Smooth muscle cell (in vitro differentiated cells): ENCODE data around the gene COPZ1. TPM values are rescaled to one million over a fixed set of nuclear protein-coding genes. Genes with fewer than 3 reads are reported as not detected.
A peak's percentile ranks its signal among the peaks of the same experiment; 100 is the strongest.

ENCODE experiments used
- DNase-seq: peaks from one replicate; lab custom pipeline; 2025; ENCODE audit not compliant: unreplicated experiment; lab: John Stamatoyannopoulos, UW
- H2AFZ ChIP-seq: fragments of 200-600 bp; sonication (generic); 2 replicates; pipeline ENCODE4 v1.6.0; 2016; ENCODE audit warnings: antibody characterized with exemption, low read depth, mild to moderate bottlenecking
- H3F3A ChIP-seq: fragments of 200-600 bp; sonication (generic); 2 replicates; pipeline ENCODE4 v1.6.0; 2017; ENCODE audit warnings: antibody characterized with exemption, low read depth
- H3K27ac ChIP-seq: fragments of 200-600 bp; sonication (generic); 2 replicates; pipeline ENCODE4 v1.5.1; 2016; ENCODE audit warnings: low read depth, mild to moderate bottlenecking
- H3K27me3 ChIP-seq: fragments of 200-600 bp; sonication (generic); 2 replicates; pipeline ENCODE4 v1.6.1; 2016; ENCODE audit warnings: low read depth, mild to moderate bottlenecking
- H3K36me3 ChIP-seq: fragments of 200-600 bp; sonication (generic); 2 replicates; pipeline ENCODE4 v1.5.1; 2016; ENCODE audit warnings: low read depth
- H3K4me1 ChIP-seq: fragments of 200-600 bp; sonication (generic); 2 replicates; pipeline ENCODE4 v1.5.1; 2016; ENCODE audit warnings: low read depth
- H3K4me2 ChIP-seq: fragments of 200-600 bp; sonication (generic); 2 replicates; pipeline ENCODE4 v1.6.0; 2016; ENCODE audit warnings: mild to moderate bottlenecking
- H3K4me3 ChIP-seq: fragments of 200-600 bp; sonication (generic); 2 replicates; pipeline ENCODE4 v1.5.1; 2016; ENCODE audit warnings: mild to moderate bottlenecking
- H3K79me2 ChIP-seq: fragments of 200-600 bp; sonication (generic); 2 replicates; pipeline ENCODE4 v1.6.0; 2016; ENCODE audit warnings: low read depth, mild to moderate bottlenecking
- H3K9ac ChIP-seq: fragments of 200-600 bp; sonication (generic); 2 replicates; pipeline ENCODE4 v1.6.0; 2016; ENCODE audit warnings: low read depth
- H3K9me3 ChIP-seq: fragments of 200-600 bp; sonication (generic); replicated peaks from 2 replicates; pipeline ENCODE4 v1.5.1; 2016; ENCODE audit warnings: low read depth
- H4K20me1 ChIP-seq: fragments of 200-600 bp; sonication (generic); 2 replicates; pipeline ENCODE4 v1.6.0; 2016; ENCODE audit warnings: low read depth
- WGBS: methylation state at CpG from one replicate; pipeline ENCODE4 v1.1.7; 2016; ENCODE audit warnings: low lambda C conversion rate; 5-methylcytosine and 5-hydroxymethylcytosine counted together
- polyA plus RNA-seq: library from polyadenylated mRNA; unstranded; fragments of >200 nt; fragmentation: Nextera tagmentation; extraction: Ambion mirVana; gene quantifications from 2 replicates; pipeline ENCODE4 v1.2.1, GENCODE V29; 2016
- total RNA-seq: library from RNA; depleted of rRNA; stranded (reverse); fragments of >200 nt; gene quantifications from 2 replicates; pipeline ENCODE4 v1.2.3, GENCODE V29; 2014
- TF ChIP-seq, protein P1 (sequence below): fragments of 200-600 bp; sonication (generic); IDR thresholded peaks from 2 replicates; pipeline ENCODE4 v1.5.1; 2017; ENCODE audit warnings: borderline replicate concordance, mild to moderate bottlenecking, antibody characterized with exemption; ENCODE audit not compliant: insufficient read depth, poor library complexity, severe bottlenecking

Gene COPZ1
- total and polyA plus RNA-seq, 2 experiments from 2014 or later = 147 to 214 TPM

DNA sequence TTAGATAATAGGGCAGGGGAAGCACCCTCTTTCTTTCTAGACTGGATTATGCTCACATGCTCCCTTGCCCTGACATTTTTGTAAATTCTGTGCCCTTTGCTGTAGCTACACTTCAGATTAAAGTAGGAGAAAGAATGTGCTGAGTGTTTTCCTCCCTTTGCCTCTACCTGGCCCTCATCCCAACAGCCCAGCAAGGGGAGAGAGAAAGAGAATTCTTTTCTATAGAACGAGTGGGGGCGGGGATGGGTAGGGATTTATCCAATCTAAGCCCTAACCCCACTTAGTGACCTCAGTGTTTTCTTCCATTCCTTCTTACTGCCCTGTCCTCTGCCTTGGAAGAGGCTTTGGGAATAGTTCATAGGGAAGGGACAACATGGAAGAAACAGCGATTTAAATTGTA, 25.8 kb downstream of the COPZ1 start:
- WGBS = 75% methylated on average over 3 of the region's 3 CpGs
- Histone ChIP-seq H3F3A (peaks cover 33% of the 10 kb centered on the region), H3K4me2 (no peak overlapping the region), H3K4me1 (peaks cover 67% of the 10 kb centered on the region), H3K79me2 (no peaks in the 10 kb centered on the region), H3K27me3 (no peaks in the 10 kb centered on the region), H3K4me3 (no peak overlapping the region), H3K9me3 (no peaks in the 10 kb centered on the region), H3K27ac (no peak overlapping the region), H3K9ac (no peak overlapping the region), H4K20me1 (peaks cover 9% of the 10 kb centered on the region), H2AFZ (no peak overlapping the region), H3K36me3 (peaks cover 7% of the 10 kb centered on the region)
- TF ChIP-seq, protein P1, sequence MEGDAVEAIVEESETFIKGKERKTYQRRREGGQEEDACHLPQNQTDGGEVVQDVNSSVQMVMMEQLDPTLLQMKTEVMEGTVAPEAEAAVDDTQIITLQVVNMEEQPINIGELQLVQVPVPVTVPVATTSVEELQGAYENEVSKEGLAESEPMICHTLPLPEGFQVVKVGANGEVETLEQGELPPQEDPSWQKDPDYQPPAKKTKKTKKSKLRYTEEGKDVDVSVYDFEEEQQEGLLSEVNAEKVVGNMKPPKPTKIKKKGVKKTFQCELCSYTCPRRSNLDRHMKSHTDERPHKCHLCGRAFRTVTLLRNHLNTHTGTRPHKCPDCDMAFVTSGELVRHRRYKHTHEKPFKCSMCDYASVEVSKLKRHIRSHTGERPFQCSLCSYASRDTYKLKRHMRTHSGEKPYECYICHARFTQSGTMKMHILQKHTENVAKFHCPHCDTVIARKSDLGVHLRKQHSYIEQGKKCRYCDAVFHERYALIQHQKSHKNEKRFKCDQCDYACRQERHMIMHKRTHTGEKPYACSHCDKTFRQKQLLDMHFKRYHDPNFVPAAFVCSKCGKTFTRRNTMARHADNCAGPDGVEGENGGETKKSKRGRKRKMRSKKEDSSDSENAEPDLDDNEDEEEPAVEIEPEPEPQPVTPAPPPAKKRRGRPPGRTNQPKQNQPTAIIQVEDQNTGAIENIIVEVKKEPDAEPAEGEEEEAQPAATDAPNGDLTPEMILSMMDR = no peak
- no peak for DNase-seq

DNA sequence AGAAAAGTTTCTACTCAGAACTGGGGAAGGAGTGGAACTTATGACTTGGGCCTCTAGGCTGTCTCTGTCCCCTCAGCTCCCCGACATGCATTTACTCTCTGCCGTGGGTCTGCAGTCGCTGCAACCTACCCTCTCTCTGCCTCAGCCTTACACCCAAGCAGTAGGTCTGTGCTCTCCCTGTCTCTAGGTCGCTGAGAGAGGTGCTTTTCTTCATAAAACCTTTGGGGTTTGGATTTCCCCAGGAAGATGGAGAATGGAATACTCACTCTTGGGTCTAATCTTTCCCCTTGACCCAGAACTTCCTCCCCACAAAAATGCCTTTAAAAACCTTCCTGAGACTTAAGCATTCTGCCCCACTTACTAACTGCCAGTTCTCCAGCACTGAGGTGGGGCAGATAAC, 26.4 kb downstream of the COPZ1 start:
- Histone ChIP-seq H3K36me3 (peaks cover 7% of the 10 kb centered on the region), H3K27me3 (no peaks in the 10 kb centered on the region), H3K79me2 (no peaks in the 10 kb centered on the region), H3K27ac (peak overlapping the region; percentile 93), H3K9ac (no peak overlapping the region), H3K4me1 (peaks cover 73% of the 10 kb centered on the region), H3K4me2 (no peak overlapping the region), H3F3A (peaks cover 33% of the 10 kb centered on the region), H3K4me3 (no peak overlapping the region), H4K20me1 (peaks cover 9% of the 10 kb centered on the region), H2AFZ (no peak overlapping the region), H3K9me3 (no peaks in the 10 kb centered on the region)
- DNase-seq = no peak
- WGBS = 65% methylated on average over 4 of the region's 4 CpGs
- TF ChIP-seq, protein P1 = no peak

DNA sequence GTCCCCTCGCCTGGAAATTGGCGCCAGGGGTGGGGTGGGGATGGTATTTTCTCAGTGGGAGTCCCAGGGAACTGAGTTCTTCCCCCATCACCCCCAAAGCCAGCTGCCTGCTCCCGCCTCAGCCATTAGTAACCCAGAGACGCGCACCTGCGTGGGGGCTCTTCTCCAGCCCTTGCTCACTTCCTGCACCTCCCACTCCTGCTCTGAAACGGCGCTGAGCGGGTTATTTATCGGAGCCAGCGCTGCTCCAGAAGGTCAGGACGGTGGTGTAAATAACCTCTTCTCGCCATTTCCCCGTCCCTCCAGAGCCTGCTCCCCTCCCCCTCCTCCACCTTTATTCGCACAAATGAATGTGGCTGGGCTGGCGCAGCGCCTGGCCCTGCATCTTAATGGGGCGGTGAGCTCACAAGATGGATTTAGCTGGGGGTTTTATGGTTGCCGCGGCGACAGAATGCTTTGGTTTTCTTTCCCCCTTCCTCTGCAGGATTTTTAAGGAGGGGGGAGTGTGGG, 27.1 kb downstream of the COPZ1 start:
- Histone ChIP-seq H3K4me2 (peak overlapping the region; percentile 65), H4K20me1 (peaks cover 2% of the 10 kb centered on the region), H3K9ac (peak overlapping the region; percentile 68), H3K79me2 (no peaks in the 10 kb centered on the region), H3K27me3 (no peaks in the 10 kb centered on the region), H3F3A (peaks cover 33% of the 10 kb centered on the region), H3K9me3 (no peaks in the 10 kb centered on the region), H3K36me3 (peaks cover 7% of the 10 kb centered on the region), H2AFZ (no peak overlapping the region), H3K4me3 (peak overlapping the region; percentile 9), H3K4me1 (peaks cover 80% of the 10 kb centered on the region), H3K27ac (peak overlapping the region; percentile 93)
- no peak for DNase-seq
- TF ChIP-seq, protein P1 = no peak
- 12% methylated on average over 21 of the region's 21 CpGs for WGBS
